H9 (cell line): ENCODE data around the gene WT1. TPM values are rescaled to one million over a fixed set of nuclear protein-coding genes. Genes with fewer than 3 reads are reported as not detected.

Source experiments
- DNase-seq: peaks from one replicate; pipeline ENCODE4 v3.0.0-alpha.2; 2017
- H2AFZ ChIP-seq: one replicate; pipeline ENCODE4 v1.6.1; 2013; ENCODE audit warnings: mild to moderate bottlenecking, low read length, control low read depth, moderate library complexity
- H2AK5ac ChIP-seq: 2 replicates; pipeline ENCODE4 v1.6.1; 2013; ENCODE audit warnings: low read length, control low read depth, mixed read lengths; ENCODE audit not compliant: insufficient read length
- H2BK120ac ChIP-seq: one replicate; pipeline ENCODE4 v1.6.1; 2013; ENCODE audit warnings: low read depth, mild to moderate bottlenecking, low read length, control low read depth, inconsistent platforms; ENCODE audit not compliant: poor library complexity, severe bottlenecking
- H2BK12ac ChIP-seq: 2 replicates; pipeline ENCODE4 v1.6.1; 2013; ENCODE audit warnings: low read length, control low read depth, mixed read lengths, low read depth; ENCODE audit not compliant: insufficient read length
- H2BK15ac ChIP-seq: 2 replicates; pipeline ENCODE4 v1.6.1; 2013; ENCODE audit warnings: low read depth, low read length, control low read depth
- H2BK20ac ChIP-seq: one replicate; pipeline ENCODE4 v1.6.1; 2013; ENCODE audit warnings: low read depth, mild to moderate bottlenecking, low read length, control low read depth, inconsistent platforms; ENCODE audit not compliant: poor library complexity, severe bottlenecking
- H2BK5ac ChIP-seq: 2 replicates; pipeline ENCODE4 v1.6.1; 2013; ENCODE audit warnings: low read length, control low read depth, mixed read lengths; ENCODE audit not compliant: insufficient read length
- H3K14ac ChIP-seq: 2 replicates; pipeline ENCODE4 v1.6.1; 2013; ENCODE audit warnings: low read length, control low read depth; ENCODE audit not compliant: insufficient read depth
- H3K18ac ChIP-seq: 2 replicates; pipeline ENCODE4 v1.6.1; 2013; ENCODE audit warnings: low read depth, mild to moderate bottlenecking, mixed read lengths, low read length, control low read depth; ENCODE audit not compliant: insufficient read length
- H3K23ac ChIP-seq: 2 replicates; pipeline ENCODE4 v1.6.1; 2013; ENCODE audit warnings: low read length, control low read depth, mixed read lengths, low read depth; ENCODE audit not compliant: insufficient read length
- H3K23me2 ChIP-seq: 2 replicates; pipeline ENCODE4 v1.6.1; 2013; ENCODE audit warnings: low read depth, mild to moderate bottlenecking, mixed read lengths, low read length, control low read depth; ENCODE audit not compliant: insufficient read length, poor library complexity, severe bottlenecking
- H3K27ac ChIP-seq: 2 replicates; pipeline ENCODE4 v1.5.1; 2013; ENCODE audit warnings: low read length, control low read depth, mixed read lengths, low read depth; ENCODE audit not compliant: insufficient read length
- H3K27me3 ChIP-seq: 2 replicates; pipeline ENCODE4 v1.6.1; 2013; ENCODE audit warnings: low read length, control low read depth, inconsistent platforms; ENCODE audit not compliant: insufficient read depth
- H3K4ac ChIP-seq: 2 replicates; pipeline ENCODE4 v1.6.1; 2013; ENCODE audit warnings: low read depth, mild to moderate bottlenecking, control low read depth, inconsistent platforms, low read length, moderate library complexity
- H3K4me1 ChIP-seq: 2 replicates; pipeline ENCODE4 v1.6.1; 2013; ENCODE audit warnings: low read length, control low read depth, inconsistent platforms; ENCODE audit not compliant: insufficient read depth
- H3K4me2 ChIP-seq: 2 replicates; pipeline ENCODE4 v1.6.1; 2013; ENCODE audit warnings: low read length, control low read depth, mixed read lengths; ENCODE audit not compliant: insufficient read length, insufficient read depth
- H3K56ac ChIP-seq: 2 replicates; pipeline ENCODE4 v1.6.1; 2013; ENCODE audit warnings: low read depth, mild to moderate bottlenecking, mixed read lengths, low read length, control low read depth; ENCODE audit not compliant: insufficient read length
- H3K79me1 ChIP-seq: 2 replicates; pipeline ENCODE4 v1.6.1; 2013; ENCODE audit warnings: low read depth, mild to moderate bottlenecking, moderate library complexity, low read length, control low read depth, inconsistent platforms; ENCODE audit not compliant: insufficient read depth, poor library complexity, severe bottlenecking
- H3K79me2 ChIP-seq: 2 replicates; pipeline ENCODE4 v1.6.1; 2013; ENCODE audit warnings: low read length, control low read depth, inconsistent platforms; ENCODE audit not compliant: insufficient read depth
- H3K9ac ChIP-seq: 2 replicates; pipeline ENCODE4 v1.6.1; 2013; ENCODE audit warnings: low read length, control low read depth, mixed read lengths; ENCODE audit not compliant: insufficient read length; ENCODE audit errors: extremely low read depth
- H3K9me3 ChIP-seq: one replicate; pipeline ENCODE4 v1.6.1; 2013; ENCODE audit warnings: low read depth, low read length, inconsistent platforms; ENCODE audit not compliant: control insufficient read depth
- H3T11ph ChIP-seq: one replicate; pipeline ENCODE4 v1.6.1; 2013; ENCODE audit warnings: mild to moderate bottlenecking, low read length, control low read depth, inconsistent platforms
- H4K20me1 ChIP-seq: one replicate; pipeline ENCODE4 v1.6.1; 2013; ENCODE audit not compliant: control insufficient read depth, insufficient read length, insufficient read depth
- H4K5ac ChIP-seq: 2 replicates; pipeline ENCODE4 v1.6.1; 2013; ENCODE audit warnings: low read depth, mild to moderate bottlenecking, mixed read lengths, low read length, control low read depth; ENCODE audit not compliant: insufficient read length
- H4K8ac ChIP-seq: replicated peaks from 2 replicates; pipeline ENCODE4 v1.6.1; 2013; ENCODE audit warnings: low read length, control low read depth, mixed read lengths, low read depth; ENCODE audit not compliant: insufficient read length
- H4K91ac ChIP-seq: 2 replicates; pipeline ENCODE4 v1.6.1; 2013; ENCODE audit warnings: low read depth, mild to moderate bottlenecking, moderate library complexity, mixed read lengths, low read length, control low read depth; ENCODE audit not compliant: insufficient read length
- H3K27ac Mint-ChIP-seq, 3 experiments: 2 replicates in 2 of 3; 3 replicates in 1 of 3; pipeline ENCODE4 v1.8.0; 2020 to 2021; ENCODE audit warnings: mixed read lengths in 3 of 3, mild to moderate bottlenecking in 1 of 3, moderate library complexity in 1 of 3
- H3K27me3 Mint-ChIP-seq: 2 replicates; pipeline ENCODE4 v1.8.0; 2021; ENCODE audit warnings: low read depth, mild to moderate bottlenecking, moderate library complexity, mixed read lengths
- H3K36me3 Mint-ChIP-seq, 3 experiments: 2 replicates in 2 of 3; 3 replicates in 1 of 3; pipeline ENCODE4 v1.8.0; 2020 to 2021; ENCODE audit warnings: low read depth in 3 of 3, mixed read lengths in 3 of 3; ENCODE audit not compliant: insufficient read depth in 1 of 3
- H3K4me1 Mint-ChIP-seq, 2 experiments: 2 replicates each; pipeline ENCODE4 v1.8.0; 2020; ENCODE audit warnings: mixed read lengths in 2 of 2
- H3K4me3 Mint-ChIP-seq, 2 experiments: 2 replicates in 1 of 2; 3 replicates in 1 of 2; pipeline ENCODE4 v1.8.0; 2020 to 2021; ENCODE audit warnings: mild to moderate bottlenecking in 2 of 2, mixed read lengths in 2 of 2, moderate library complexity in 1 of 2
- H3K9me3 Mint-ChIP-seq, 2 experiments: 2 replicates in 1 of 2; 3 replicates in 1 of 2; pipeline ENCODE4 v1.8.0; 2020; ENCODE audit warnings: mild to moderate bottlenecking in 2 of 2, mixed read lengths in 2 of 2, moderate library complexity in 1 of 2
- WGBS: extraction: QIAGEN DNeasy Blood & Tissue Kit; methylation state at CpG from one replicate; pipeline ENCODE4 v1.1.7; 2013; ENCODE audit warnings: missing lambda C conversion rate, low lambda C conversion rate, mixed read lengths; ENCODE audit not compliant: insufficient read length; ENCODE audit errors: extremely low coverage; 5-methylcytosine and 5-hydroxymethylcytosine counted together
- total RNA-seq: library from RNA; stranded (reverse); gene quantifications from 2 replicates; pipeline ENCODE4 v1.2.1, GENCODE V29; 2021
- TF ChIP-seq, protein P1 (sequence below): fragments of 200-600 bp; sonication (generic); conservative IDR thresholded peaks from 3 replicates; pipeline ENCODE4 v1.8.0; 2021; ENCODE audit warnings: antibody characterized with exemption, mild to moderate bottlenecking

Gene WT1
- total RNA-seq, 1 experiment from 2014 or later: 0.20 TPM

DNA sequence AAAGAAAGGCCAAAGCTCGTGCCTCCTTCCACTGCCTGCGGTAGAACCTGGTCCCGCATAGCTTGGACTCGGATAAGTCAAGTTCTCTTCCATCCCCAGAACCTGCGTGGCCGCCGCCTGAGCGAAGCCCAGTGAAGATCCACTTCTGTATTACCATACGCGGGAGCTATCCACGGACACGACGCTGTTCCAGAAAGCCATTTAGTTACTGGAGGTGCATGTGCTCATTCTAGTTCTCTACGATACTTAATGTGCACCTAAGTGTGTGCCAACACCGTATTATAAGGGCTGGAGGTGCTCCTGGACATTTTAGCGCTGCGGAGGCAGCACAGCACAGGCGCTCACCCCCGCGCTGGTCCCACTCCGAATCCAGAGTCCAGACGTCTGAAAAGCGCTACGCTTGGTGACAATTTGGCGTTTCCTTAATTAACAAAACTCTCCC lies 1.4 kb downstream of the WT1 start:
- no CpG with 5 or more reads among the region's 25 CpGs for WGBS
- H3K4me1 Mint-ChIP-seq: peaks cover 45 to 52% of the 10 kb centered on the region in 2 experiments

More for the DNA sequence above, 1.4 kb downstream of the WT1 start:
- H3K27ac ChIP-seq: no peak overlapping the region
- no peak overlapping the region for H2BK12ac ChIP-seq
- H3K27ac Mint-ChIP-seq: no peak overlapping the region
- no peak overlapping the region for H4K5ac ChIP-seq
- H3K27me3 ChIP-seq: peaks cover 93% of the 10 kb centered on the region
- no peak overlapping the region for H3K18ac ChIP-seq
- DNase-seq: no peak
- H3K36me3 Mint-ChIP-seq: no peaks in the 10 kb centered on the region; a peak in 1 of 7 replicates
- no peak overlapping the region for H2BK5ac ChIP-seq
- no peak overlapping the region for H4K8ac ChIP-seq
- peaks cover 9% of the 10 kb centered on the region for H3K23me2 ChIP-seq
- H2AFZ ChIP-seq: no peak overlapping the region
- H3K9ac ChIP-seq: no peak overlapping the region
- peaks cover 5% of the 10 kb centered on the region; the same call in 1 of the 2 replicates for H3K4me1 ChIP-seq
- TF ChIP-seq, protein P1, sequence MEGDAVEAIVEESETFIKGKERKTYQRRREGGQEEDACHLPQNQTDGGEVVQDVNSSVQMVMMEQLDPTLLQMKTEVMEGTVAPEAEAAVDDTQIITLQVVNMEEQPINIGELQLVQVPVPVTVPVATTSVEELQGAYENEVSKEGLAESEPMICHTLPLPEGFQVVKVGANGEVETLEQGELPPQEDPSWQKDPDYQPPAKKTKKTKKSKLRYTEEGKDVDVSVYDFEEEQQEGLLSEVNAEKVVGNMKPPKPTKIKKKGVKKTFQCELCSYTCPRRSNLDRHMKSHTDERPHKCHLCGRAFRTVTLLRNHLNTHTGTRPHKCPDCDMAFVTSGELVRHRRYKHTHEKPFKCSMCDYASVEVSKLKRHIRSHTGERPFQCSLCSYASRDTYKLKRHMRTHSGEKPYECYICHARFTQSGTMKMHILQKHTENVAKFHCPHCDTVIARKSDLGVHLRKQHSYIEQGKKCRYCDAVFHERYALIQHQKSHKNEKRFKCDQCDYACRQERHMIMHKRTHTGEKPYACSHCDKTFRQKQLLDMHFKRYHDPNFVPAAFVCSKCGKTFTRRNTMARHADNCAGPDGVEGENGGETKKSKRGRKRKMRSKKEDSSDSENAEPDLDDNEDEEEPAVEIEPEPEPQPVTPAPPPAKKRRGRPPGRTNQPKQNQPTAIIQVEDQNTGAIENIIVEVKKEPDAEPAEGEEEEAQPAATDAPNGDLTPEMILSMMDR: no peak
- H3K4ac ChIP-seq: no peak overlapping the region
- no peak overlapping the region for H4K91ac ChIP-seq
- peak overlapping the region in 1 of 2 experiments; percentile 61; a peak in 3 of 5 replicates for H3K4me3 Mint-ChIP-seq
- H3K9me3 ChIP-seq: no peaks in the 10 kb centered on the region
- H3T11ph ChIP-seq: no peak overlapping the region
- no peaks in the 10 kb centered on the region for H3K79me2 ChIP-seq
- no peaks in the 10 kb centered on the region for H4K20me1 ChIP-seq
- H2BK20ac ChIP-seq: no peak overlapping the region
- no peak overlapping the region for H3K14ac ChIP-seq
- H3K4me2 ChIP-seq: no peak overlapping the region
- H3K27me3 Mint-ChIP-seq: peaks cover 98% of the 10 kb centered on the region
- no peak overlapping the region for H2AK5ac ChIP-seq
- H3K23ac ChIP-seq: no peak overlapping the region
- no peak overlapping the region for H2BK120ac ChIP-seq
- H3K79me1 ChIP-seq: no peaks in the 10 kb centered on the region
- peaks cover 4 to 7% of the 10 kb centered on the region in 2 experiments; a peak in 4 of 5 replicates for H3K9me3 Mint-ChIP-seq
- no peak overlapping the region for H2BK15ac ChIP-seq
- H3K56ac ChIP-seq: no peak overlapping the region
